ENCODE measurements around the gene CPO. TPM values are rescaled to one million over a fixed set of nuclear protein-coding genes. Genes with fewer than 3 reads are reported as not detected.

CPO gene, protein sequence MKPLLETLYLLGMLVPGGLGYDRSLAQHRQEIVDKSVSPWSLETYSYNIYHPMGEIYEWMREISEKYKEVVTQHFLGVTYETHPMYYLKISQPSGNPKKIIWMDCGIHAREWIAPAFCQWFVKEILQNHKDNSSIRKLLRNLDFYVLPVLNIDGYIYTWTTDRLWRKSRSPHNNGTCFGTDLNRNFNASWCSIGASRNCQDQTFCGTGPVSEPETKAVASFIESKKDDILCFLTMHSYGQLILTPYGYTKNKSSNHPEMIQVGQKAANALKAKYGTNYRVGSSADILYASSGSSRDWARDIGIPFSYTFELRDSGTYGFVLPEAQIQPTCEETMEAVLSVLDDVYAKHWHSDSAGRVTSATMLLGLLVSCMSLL
- total RNA-seq = not detected

DNA sequence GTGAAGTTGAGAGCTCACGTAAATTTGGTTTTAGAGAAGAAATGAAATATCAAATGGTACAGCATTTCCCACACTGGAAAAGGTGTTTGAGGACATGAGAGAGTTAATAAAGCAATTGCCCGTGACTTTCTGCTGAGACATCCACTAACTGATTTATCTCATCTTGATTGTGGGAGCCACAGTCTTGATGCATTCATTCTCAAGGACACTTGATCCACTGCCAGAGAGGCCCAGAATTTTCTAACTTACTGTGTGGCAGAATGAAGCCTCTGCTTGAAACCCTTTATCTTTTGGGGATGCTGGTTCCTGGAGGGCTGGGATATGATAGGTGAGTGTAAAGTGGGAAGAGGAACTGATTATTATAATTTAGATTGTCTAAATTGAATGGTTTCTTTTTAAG is at the start of gene CPO:
CPO (plus strand) TSS at position 179 of the 400 bp plus-strand sequence; CDS start at position 261, 82 bp downstream.
- WGBS, 2 donors = 55 to 57% methylated on average over 2 of the region's 2 CpGs
- Histone ChIP-seq H3K9me3 (no peaks in the 10 kb centered on the region), H3K36me3 (replicated peaks in 1 of 2; ENCODE audit: insufficient read depth in 1 of 2, low read depth in 2 of 2) (no peaks in the 10 kb centered on the region), H3K27ac (no peak within 1 kb of the TSS), H3K4me3 (no peak within 1 kb of the TSS), H3K4me1 (no peaks in the 10 kb centered on the region), H3K27me3 (no peaks in the 10 kb centered on the region)
- intact Hi-C loops (cut with DNase I) = no loop called here
- DNase-seq = no peak
- no peak for TF ChIP-seq POLR2A (IDR thresholded peaks at IDR 0.05)
- TF ChIP-seq, protein P1, sequence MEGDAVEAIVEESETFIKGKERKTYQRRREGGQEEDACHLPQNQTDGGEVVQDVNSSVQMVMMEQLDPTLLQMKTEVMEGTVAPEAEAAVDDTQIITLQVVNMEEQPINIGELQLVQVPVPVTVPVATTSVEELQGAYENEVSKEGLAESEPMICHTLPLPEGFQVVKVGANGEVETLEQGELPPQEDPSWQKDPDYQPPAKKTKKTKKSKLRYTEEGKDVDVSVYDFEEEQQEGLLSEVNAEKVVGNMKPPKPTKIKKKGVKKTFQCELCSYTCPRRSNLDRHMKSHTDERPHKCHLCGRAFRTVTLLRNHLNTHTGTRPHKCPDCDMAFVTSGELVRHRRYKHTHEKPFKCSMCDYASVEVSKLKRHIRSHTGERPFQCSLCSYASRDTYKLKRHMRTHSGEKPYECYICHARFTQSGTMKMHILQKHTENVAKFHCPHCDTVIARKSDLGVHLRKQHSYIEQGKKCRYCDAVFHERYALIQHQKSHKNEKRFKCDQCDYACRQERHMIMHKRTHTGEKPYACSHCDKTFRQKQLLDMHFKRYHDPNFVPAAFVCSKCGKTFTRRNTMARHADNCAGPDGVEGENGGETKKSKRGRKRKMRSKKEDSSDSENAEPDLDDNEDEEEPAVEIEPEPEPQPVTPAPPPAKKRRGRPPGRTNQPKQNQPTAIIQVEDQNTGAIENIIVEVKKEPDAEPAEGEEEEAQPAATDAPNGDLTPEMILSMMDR (IDR thresholded peaks at IDR 0.05) = no peak
- no peak for ATAC-seq

DNA sequence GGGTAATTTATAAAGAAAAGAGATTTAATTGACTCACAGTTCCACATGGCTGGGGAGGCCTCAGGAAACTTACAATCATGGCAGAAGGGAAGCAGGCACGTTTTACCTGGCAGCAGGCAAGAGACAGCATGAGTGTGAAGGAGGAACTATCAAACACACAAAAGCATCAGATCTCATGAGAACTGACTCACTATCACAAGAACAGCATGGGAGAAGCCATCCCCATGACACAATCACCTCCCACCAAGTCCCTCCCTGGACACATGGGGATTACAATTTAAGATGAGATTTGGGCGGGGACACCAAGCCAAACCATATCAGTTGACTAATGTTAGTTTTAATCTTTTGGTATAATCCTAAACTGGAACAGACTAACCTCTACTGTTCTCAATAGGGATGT is 49.1 kb upstream of the CPO start:
- ATAC-seq (no peak), DNase-seq (no peak)
- H3K27ac ChIP-seq = no peak overlapping the region
- H3K4me1 ChIP-seq = no peaks in the 10 kb centered on the region
- intact Hi-C loops (cut with DNase I) = no loop called here
- H3K36me3 ChIP-seq (replicated peaks in 1 of 2; ENCODE audit: insufficient read depth in 1 of 2, low read depth in 2 of 2) = no peaks in the 10 kb centered on the region
- H3K4me3 ChIP-seq = no peak overlapping the region
- no peaks in the 10 kb centered on the region for H3K27me3 ChIP-seq
- TF ChIP-seq POLR2A (IDR thresholded peaks at IDR 0.05) = no peak
- TF ChIP-seq, protein P1 (IDR thresholded peaks at IDR 0.05) = no peak
- WGBS, 2 donors = 56 to 68% methylated on average over 2 of the region's 2 CpGs
- no peaks in the 10 kb centered on the region for H3K9me3 ChIP-seq

DNA sequence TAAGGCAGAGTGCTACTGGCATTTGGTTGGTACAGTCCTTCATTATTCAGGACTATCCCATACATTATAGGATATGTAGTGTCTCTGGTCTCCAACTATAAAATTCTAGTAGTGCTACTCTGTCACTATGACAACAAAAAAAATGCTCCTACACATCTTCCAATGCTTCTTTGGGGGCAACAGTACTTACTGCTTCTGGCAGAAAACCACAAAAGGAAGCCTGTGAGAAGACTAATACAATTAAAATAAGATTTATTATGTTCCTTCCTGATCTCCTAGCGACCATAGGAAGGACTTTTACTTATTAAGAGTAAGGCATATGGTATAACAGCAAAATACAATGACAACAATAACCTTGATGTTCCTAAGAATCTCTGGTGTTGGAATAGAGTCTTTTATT is 48.4 kb upstream of the CPO start:
- no peak for ATAC-seq
- Histone ChIP-seq H3K36me3 (replicated peaks in 1 of 2; ENCODE audit: insufficient read depth in 1 of 2, low read depth in 2 of 2) (no peaks in the 10 kb centered on the region), H3K9me3 (no peaks in the 10 kb centered on the region), H3K4me3 (no peak overlapping the region), H3K4me1 (no peaks in the 10 kb centered on the region), H3K27me3 (no peaks in the 10 kb centered on the region), H3K27ac (no peak overlapping the region)
- TF ChIP-seq POLR2A (IDR thresholded peaks at IDR 0.05) = no peak
- TF ChIP-seq, protein P1 (IDR thresholded peaks at IDR 0.05) = no peak
- DNase-seq = no peak
- intact Hi-C loops (cut with DNase I) = no loop called here
- WGBS, 2 donors = 40 to 49% methylated on average over 1 of the region's 1 CpG

- ATAC-seq (no peak), DNase-seq (no peak)
- intact Hi-C loops (cut with DNase I) = no loop called here
- Histone ChIP-seq H3K4me3 (no peak overlapping the region), H3K27me3 (no peaks in the 10 kb centered on the region), H3K27ac (no peak overlapping the region), H3K4me1 (no peaks in the 10 kb centered on the region), H3K36me3 (replicated peaks in 1 of 2; ENCODE audit: insufficient read depth in 1 of 2, low read depth in 2 of 2) (no peaks in the 10 kb centered on the region), H3K9me3 (no peaks in the 10 kb centered on the region)
- TF ChIP-seq POLR2A (IDR thresholded peaks at IDR 0.05) = no peak
- TF ChIP-seq, protein P1 (IDR thresholded peaks at IDR 0.05) = no peak
- 19 to 27% methylated on average over 1 of the region's 1 CpG for WGBS, 2 donors
These were observed 24.2 kb upstream of the CPO start for GRCh38 chr2:206915121-206915520.

- H3K4me3 ChIP-seq = no peak overlapping the region
- WGBS, 2 donors = 37 to 68% methylated on average over 2 of the region's 2 CpGs
- H3K9me3 ChIP-seq = no peaks in the 10 kb centered on the region
- intact Hi-C loops (cut with DNase I) = no loop called here
- TF ChIP-seq, protein P1 (IDR thresholded peaks at IDR 0.05) = no peak
- DNase-seq (no peak), ATAC-seq (no peak)
- H3K27me3 ChIP-seq = no peaks in the 10 kb centered on the region
- no peak overlapping the region for H3K27ac ChIP-seq
- no peaks in the 10 kb centered on the region for H3K36me3 ChIP-seq (replicated peaks in 1 of 2; ENCODE audit: insufficient read depth in 1 of 2, low read depth in 2 of 2)
- no peaks in the 10 kb centered on the region for H3K4me1 ChIP-seq
These were observed 21.1 kb upstream of the CPO start for GRCh38 chr2:206918263-206918662.
